HepG2 (cell line): ENCODE measurements around the gene TUBG2. TPM values are rescaled to one million over a fixed set of nuclear protein-coding genes. Genes with fewer than 3 reads are reported as not detected.

Experiments used
- ARID2 ChIP-seq: sonication (generic); formaldehyde crosslinking; IDR thresholded peaks from 2 replicates; pipeline ENCODE4 v1.8.1; 2022; ENCODE audit warnings: mild to moderate bottlenecking, missing genetic modification reagents, borderline replicate concordance
- BHLHE40 ChIP-seq: IDR thresholded peaks from 2 replicates; pipeline ENCODE4 v1.6.1; 2011; ENCODE audit warnings: low read length, improper control_type of control experiment
- CHD4 ChIP-seq: fragments of 200-600 bp; sonication (generic); IDR thresholded peaks from 2 replicates; pipeline ENCODE4 v1.7.0; 2017; ENCODE audit warnings: mild to moderate bottlenecking, low read length, borderline replicate concordance
- DNMT3B ChIP-seq: conservative IDR thresholded peaks from 2 replicates; pipeline ENCODE4 v1.6.1; 2016; ENCODE audit warnings: missing biosample characterization, control low read depth
- ESRRA ChIP-seq: sonication (generic); formaldehyde crosslinking; IDR thresholded peaks from 2 replicates; pipeline ENCODE4 v1.5.1; 2020; ENCODE audit warnings: mild to moderate bottlenecking, low read depth, missing genetic modification reagents
- ETV6 ChIP-seq: sonication (generic); formaldehyde crosslinking; conservative IDR thresholded peaks from 2 replicates; pipeline ENCODE4 v1.4.0; 2020; ENCODE audit warnings: missing genetic modification reagents
- IKZF1 ChIP-seq: fragments of 450-650 bp; IDR thresholded peaks from 2 replicates; pipeline ENCODE4 v1.7.1; 2016
- JUND ChIP-seq: sonication (generic); formaldehyde crosslinking; IDR thresholded peaks from 2 replicates; pipeline ENCODE4 v1.8.0; 2022; ENCODE audit warnings: mild to moderate bottlenecking, missing genetic modification reagents
- KDM5A ChIP-seq: fragments of 200-600 bp; sonication (generic); IDR thresholded peaks from 2 replicates; pipeline ENCODE4 v1.7.0; 2018; ENCODE audit warnings: antibody characterized with exemption, mild to moderate bottlenecking, low read length, borderline replicate concordance
- MTA1 ChIP-seq: sonication (generic); formaldehyde crosslinking; IDR thresholded peaks from 2 replicates; pipeline ENCODE4 v1.4.0; 2020; ENCODE audit warnings: missing genetic modification reagents, mild to moderate bottlenecking, borderline replicate concordance
- NR2F2 ChIP-seq: IDR thresholded peaks from 2 replicates; pipeline ENCODE4 v1.6.1; 2012; ENCODE audit warnings: low read depth, inconsistent platforms, borderline replicate concordance
- SALL1 ChIP-seq: sonication (generic); formaldehyde crosslinking; IDR thresholded peaks from 2 replicates; pipeline ENCODE4 v1.8.0; 2022; ENCODE audit warnings: mild to moderate bottlenecking, missing genetic modification reagents
- TOE1 ChIP-seq: sonication (generic); formaldehyde crosslinking; IDR thresholded peaks from 2 replicates; pipeline ENCODE4 v1.4.0; 2020; ENCODE audit warnings: mild to moderate bottlenecking, missing genetic modification reagents
- ZNF572 ChIP-seq: sonication (generic); formaldehyde crosslinking; IDR thresholded peaks from 2 replicates; pipeline ENCODE4 v1.5.1; 2020; ENCODE audit warnings: mild to moderate bottlenecking, missing genetic modification reagents
- ZNF577 ChIP-seq: sonication (generic); formaldehyde crosslinking; IDR thresholded peaks from 2 replicates; pipeline ENCODE4 v1.4.0; 2020; ENCODE audit warnings: mild to moderate bottlenecking, low read depth, missing genetic modification reagents, borderline replicate concordance
- ZNF790 ChIP-seq: sonication (generic); formaldehyde crosslinking; IDR thresholded peaks from 2 replicates; pipeline ENCODE4 v1.8.0; 2022; ENCODE audit warnings: missing genetic modification reagents, mild to moderate bottlenecking, borderline replicate concordance
- polyA plus RNA-seq, 8 experiments: library from polyadenylated mRNA; depleted of rRNA in 3 of 8; stranded (reverse) in 7 of 8; unstranded in 1 of 8; fragments of >200 nt; fragmentation: Illumina TruSeq in 4 of 8; extraction: Trizol in 4 of 8; gene quantifications; 2 replicates each; pipeline versions ENCODE4 v1.2.1 to v1.2.3, GENCODE V29; 2011 to 2016; ENCODE audit warnings: low read depth in 4 of 8, missing spikeins in 1 of 8, mixed read lengths in 1 of 8; ENCODE audit not compliant: insufficient read depth in 1 of 8
- total RNA-seq, 5 experiments: library from RNA; depleted of rRNA; stranded (reverse); fragments of >200 nt; fragmentation: Illumina TruSeq; extraction: Trizol; gene quantifications; 2 replicates each; pipeline ENCODE4 v1.2.3, GENCODE V29; 2016; ENCODE audit warnings: low read depth in 1 of 5
- TF ChIP-seq, protein P1 (sequence below): sonication (generic); formaldehyde crosslinking; IDR thresholded peaks from 2 replicates; pipeline ENCODE4 v1.4.0; 2020; ENCODE audit warnings: missing genetic modification reagents
- TF ChIP-seq, protein P2 (sequence below): sonication (generic); formaldehyde crosslinking; IDR thresholded peaks from 2 replicates; pipeline ENCODE4 v1.5.1; 2020; ENCODE audit warnings: missing genetic modification reagents, mild to moderate bottlenecking, borderline replicate concordance
- TF ChIP-seq, protein P3 (sequence below): sonication (generic); formaldehyde crosslinking; IDR thresholded peaks from 2 replicates; pipeline ENCODE4 v1.4.0; 2020; ENCODE audit warnings: missing genetic modification reagents
- TF ChIP-seq, protein P4 (sequence below): sonication (generic); formaldehyde crosslinking; conservative IDR thresholded peaks from 2 replicates; pipeline ENCODE4 v1.4.0; 2020; ENCODE audit warnings: missing genetic modification reagents
- TF ChIP-seq, protein P5 (sequence below): sonication (generic); formaldehyde crosslinking; IDR thresholded peaks from 2 replicates; pipeline ENCODE4 v1.4.0; 2020; ENCODE audit warnings: missing genetic modification reagents, mild to moderate bottlenecking, borderline replicate concordance
- TF ChIP-seq, protein P6 (sequence below): IDR thresholded peaks from 2 replicates; pipeline ENCODE4 v1.6.1; 2016; ENCODE audit warnings: missing genetic modification reagents, missing compliant biosample characterization

TUBG2 gene
- total and polyA plus RNA-seq, 2 of the 13 experiments (the other 11 are each of a cell fraction or from before 2014, with no cell fraction given): 16.0 to 42.3 TPM

DNA sequence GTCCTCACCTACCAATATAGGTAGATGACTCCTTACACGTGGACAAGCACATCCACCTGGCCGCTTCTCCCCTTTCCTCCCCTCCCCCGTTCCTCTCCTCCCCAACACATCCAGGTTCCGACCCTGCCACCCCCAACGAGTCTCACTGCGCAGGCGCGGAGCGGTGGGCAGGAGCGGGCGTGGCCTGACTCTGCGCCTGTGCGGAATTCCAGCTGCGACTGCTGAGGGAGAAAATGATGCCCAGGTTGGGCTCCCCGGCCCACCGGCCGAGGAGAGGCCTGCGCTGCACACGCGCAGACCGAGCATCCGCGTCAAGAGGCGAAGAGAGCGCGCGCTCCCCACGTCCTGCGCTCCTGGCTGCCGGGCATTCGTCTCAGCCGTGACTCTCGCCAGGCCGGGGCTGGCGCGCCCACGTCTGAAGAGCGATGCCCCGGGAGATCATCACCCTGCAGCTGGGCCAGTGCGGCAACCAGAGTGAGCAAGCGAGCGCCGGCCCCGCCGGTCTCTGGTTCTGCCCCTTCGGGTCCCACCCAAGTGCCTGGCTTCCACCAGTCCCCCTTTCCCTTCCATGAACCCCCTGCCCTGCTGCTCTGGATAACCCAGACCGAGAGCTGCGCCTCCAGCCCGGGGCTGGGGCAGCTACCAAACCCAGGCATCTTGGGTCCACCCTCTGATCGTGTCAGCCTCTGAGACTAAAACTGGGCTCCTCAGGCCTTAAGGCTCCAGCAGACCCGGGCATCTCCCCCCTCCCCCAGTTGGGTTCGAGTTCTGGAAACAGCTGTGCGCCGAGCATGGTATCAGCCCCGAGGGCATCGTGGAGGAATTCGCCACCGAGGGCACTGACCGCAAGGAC lies at the start of gene TUBG2 (continued):
- TF ChIP-seq, protein P1, sequence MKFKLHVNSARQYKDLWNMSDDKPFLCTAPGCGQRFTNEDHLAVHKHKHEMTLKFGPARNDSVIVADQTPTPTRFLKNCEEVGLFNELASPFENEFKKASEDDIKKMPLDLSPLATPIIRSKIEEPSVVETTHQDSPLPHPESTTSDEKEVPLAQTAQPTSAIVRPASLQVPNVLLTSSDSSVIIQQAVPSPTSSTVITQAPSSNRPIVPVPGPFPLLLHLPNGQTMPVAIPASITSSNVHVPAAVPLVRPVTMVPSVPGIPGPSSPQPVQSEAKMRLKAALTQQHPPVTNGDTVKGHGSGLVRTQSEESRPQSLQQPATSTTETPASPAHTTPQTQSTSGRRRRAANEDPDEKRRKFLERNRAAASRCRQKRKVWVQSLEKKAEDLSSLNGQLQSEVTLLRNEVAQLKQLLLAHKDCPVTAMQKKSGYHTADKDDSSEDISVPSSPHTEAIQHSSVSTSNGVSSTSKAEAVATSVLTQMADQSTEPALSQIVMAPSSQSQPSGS (CRISPR knock-in tag): peak; percentile 58; the same call in 1 of the 2 replicates
- TF ChIP-seq KDM5A: no peak; the same call in 1 of the 2 replicates
- TF ChIP-seq, protein P2, sequence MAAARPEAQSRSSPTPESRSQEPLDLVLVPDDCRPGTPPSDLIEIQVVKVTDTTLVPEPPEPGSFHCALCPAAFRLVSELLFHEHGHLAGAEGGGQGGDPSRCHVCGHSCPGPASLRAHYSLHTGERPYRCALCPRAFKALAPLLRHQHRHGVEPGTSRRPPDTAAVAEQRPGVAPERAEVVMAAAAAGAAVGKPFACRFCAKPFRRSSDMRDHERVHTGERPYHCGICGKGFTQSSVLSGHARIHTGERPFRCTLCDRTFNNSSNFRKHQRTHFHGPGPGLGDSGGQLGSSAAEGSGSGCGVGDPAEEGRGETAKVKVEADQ (CRISPR knock-in tag): peak; percentile 70; the same call in 1 of the 2 replicates
- TF ChIP-seq, protein P3, sequence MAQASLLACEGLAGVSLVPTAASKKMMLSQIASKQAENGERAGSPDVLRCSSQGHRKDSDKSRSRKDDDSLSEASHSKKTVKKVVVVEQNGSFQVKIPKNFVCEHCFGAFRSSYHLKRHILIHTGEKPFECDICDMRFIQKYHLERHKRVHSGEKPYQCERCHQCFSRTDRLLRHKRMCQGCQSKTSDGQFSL (CRISPR knock-in tag): no peak
- TF ChIP-seq ZNF572 (CRISPR knock-in tag): peak; percentile 79
- no peak; the same call in 1 of the 2 replicates for TF ChIP-seq TOE1
- TF ChIP-seq DNMT3B: peak; percentile 84
- no peak for TF ChIP-seq CHD4
- TF ChIP-seq ETV6: peak; percentile 88
- peak; percentile 8; the same call in 1 of the 2 replicates for TF ChIP-seq BHLHE40
- TF ChIP-seq IKZF1: no peak
- no peak for TF ChIP-seq NR2F2
- no peak for TF ChIP-seq JUND (CRISPR knock-in tag)
- TF ChIP-seq, protein P4, sequence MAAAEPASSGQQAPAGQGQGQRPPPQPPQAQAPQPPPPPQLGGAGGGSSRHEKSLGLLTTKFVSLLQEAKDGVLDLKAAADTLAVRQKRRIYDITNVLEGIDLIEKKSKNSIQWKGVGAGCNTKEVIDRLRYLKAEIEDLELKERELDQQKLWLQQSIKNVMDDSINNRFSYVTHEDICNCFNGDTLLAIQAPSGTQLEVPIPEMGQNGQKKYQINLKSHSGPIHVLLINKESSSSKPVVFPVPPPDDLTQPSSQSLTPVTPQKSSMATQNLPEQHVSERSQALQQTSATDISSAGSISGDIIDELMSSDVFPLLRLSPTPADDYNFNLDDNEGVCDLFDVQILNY (CRISPR knock-in tag): no peak; the same call in 1 of the 2 replicates
- TF ChIP-seq SALL1: peak; percentile 78
- TF ChIP-seq MTA1: no peak
- TF ChIP-seq ESRRA (CRISPR knock-in tag): peak; percentile 74; the same call in 1 of the 2 replicates
- TF ChIP-seq ARID2 (CRISPR knock-in tag): no peak
- TF ChIP-seq, protein P5, sequence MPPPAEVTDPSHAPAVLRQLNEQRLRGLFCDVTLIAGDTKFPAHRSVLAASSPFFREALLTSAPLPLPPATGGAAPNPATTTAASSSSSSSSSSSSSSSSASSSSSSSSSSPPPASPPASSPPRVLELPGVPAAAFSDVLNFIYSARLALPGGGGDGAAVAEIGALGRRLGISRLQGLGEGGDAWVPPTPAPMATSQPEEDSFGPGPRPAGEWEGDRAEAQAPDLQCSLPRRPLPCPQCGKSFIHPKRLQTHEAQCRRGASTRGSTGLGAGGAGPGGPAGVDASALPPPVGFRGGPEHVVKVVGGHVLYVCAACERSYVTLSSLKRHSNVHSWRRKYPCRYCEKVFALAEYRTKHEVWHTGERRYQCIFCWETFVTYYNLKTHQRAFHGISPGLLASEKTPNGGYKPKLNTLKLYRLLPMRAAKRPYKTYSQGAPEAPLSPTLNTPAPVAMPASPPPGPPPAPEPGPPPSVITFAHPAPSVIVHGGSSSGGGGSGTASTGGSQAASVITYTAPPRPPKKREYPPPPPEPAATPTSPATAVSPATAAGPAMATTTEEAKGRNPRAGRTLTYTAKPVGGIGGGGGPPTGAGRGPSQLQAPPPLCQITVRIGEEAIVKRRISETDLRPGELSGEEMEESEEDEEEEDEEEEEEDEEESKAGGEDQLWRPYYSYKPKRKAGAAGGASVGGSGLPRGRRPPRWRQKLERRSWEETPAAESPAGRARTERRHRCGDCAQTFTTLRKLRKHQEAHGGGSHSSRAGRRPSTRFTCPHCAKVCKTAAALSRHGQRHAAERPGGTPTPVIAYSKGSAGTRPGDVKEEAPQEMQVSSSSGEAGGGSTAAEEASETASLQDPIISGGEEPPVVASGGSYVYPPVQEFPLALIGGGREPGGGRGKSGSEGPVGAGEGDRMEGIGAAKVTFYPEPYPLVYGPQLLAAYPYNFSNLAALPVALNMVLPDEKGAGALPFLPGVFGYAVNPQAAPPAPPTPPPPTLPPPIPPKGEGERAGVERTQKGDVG (CRISPR knock-in tag): no peak
- TF ChIP-seq, protein P6, sequence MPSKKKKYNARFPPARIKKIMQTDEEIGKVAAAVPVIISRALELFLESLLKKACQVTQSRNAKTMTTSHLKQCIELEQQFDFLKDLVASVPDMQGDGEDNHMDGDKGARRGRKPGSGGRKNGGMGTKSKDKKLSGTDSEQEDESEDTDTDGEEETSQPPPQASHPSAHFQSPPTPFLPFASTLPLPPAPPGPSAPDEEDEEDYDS (CRISPR knock-in tag): peak; percentile 80
- TF ChIP-seq ZNF577 (CRISPR knock-in tag): no peak
- TF ChIP-seq ZNF790 (CRISPR knock-in tag): no peak
